NCI-H146 treated with DMSO at 0.1 percent for 48 hours (cell line): ENCODE measurements around the gene KRTAP10-6.
"Not testable (repeated sequence)": the region's sequence is repeated elsewhere in the genome, so short reads cannot be mapped to it uniquely, and the experiment has no call there.

ENCODE experiments used
- DNase-seq: peaks from one replicate; lab custom pipeline; 2025; ENCODE audit not compliant: unreplicated experiment; lab: John Stamatoyannopoulos, UW

KRTAP10-6 gene, protein sequence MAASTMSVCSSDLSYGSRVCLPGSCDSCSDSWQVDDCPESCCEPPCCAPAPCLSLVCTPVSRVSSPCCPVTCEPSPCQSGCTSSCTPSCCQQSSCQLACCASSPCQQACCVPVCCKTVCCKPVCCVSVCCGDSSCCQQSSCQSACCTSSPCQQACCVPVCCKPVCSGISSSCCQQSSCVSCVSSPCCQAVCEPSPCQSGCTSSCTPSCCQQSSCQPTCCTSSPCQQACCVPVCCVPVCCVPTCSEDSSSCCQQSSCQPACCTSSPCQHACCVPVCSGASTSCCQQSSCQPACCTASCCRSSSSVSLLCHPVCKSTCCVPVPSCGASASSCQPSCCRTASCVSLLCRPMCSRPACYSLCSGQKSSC

DNA sequence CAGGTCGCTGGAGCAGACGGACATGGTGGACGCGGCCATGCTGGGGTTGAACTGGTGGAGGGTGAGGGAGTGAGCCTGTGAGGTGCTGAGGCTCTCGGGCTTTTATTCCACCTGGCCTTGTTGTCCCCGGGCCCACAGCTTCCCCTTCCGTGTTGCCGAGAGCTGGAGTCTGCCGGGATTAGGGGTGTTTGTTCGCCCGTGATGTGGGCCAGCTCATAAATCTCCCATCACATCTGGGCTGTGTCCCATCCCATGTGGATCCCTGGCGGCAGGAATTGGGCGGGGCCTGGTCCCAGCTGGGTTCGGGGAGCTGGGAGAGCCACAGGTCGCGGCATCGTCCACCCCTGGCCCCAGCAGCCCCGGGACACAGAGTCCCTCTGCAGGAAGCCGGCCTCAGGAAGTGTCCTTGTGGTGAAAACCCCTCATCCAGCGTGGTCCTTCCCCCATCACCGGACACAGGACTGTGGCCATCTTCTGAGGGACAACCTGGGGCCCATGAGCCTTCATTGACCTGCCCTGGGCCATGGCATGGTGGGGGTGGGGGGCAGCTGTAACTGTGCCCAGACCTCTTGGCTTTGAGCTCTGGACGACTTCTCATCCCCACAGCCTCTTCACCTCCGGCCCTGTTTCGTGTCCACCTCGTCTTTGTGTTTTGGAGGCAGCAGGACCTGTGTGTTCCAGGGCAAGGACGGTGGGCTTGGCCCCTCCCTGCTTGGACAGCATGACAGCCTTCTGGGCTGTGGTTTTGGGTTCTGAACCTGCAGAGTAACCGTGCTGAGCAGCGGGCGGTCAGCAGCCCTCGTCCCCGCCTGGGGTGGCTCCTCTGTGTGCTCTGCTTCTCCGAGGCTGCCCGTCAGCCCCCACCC lies at the start of gene KRTAP10-6:
Gene KRTAP10-6, minus strand, starts transcription at position 60 of the 866 bp plus-strand sequence. Its CDS starts 21 bp downstream, at position 39.
- peak; percentile 9 for DNase-seq

- no peak for DNase-seq
Observed at GRCh38 chr21:44640761-44641160, 48.5 kb upstream of the KRTAP10-6 start.

DNA sequence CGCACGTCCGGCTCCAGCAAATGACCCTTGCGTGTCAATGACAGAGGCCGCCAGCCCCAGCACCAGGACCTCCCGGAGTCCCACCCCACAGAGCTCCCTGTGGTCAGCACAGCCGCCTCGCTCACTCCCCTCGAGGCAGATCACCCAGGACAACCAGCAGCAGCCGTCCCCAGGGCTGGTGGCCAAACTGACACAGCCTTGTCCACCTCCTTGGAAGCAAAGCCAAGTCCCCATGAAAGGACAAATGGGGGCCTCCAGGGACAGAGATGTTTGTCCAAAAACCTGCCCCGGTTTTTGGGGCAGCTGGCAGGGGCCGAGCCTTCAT lies 47.0 kb upstream of the KRTAP10-6 start:
- DNase-seq: no peak

DNA sequence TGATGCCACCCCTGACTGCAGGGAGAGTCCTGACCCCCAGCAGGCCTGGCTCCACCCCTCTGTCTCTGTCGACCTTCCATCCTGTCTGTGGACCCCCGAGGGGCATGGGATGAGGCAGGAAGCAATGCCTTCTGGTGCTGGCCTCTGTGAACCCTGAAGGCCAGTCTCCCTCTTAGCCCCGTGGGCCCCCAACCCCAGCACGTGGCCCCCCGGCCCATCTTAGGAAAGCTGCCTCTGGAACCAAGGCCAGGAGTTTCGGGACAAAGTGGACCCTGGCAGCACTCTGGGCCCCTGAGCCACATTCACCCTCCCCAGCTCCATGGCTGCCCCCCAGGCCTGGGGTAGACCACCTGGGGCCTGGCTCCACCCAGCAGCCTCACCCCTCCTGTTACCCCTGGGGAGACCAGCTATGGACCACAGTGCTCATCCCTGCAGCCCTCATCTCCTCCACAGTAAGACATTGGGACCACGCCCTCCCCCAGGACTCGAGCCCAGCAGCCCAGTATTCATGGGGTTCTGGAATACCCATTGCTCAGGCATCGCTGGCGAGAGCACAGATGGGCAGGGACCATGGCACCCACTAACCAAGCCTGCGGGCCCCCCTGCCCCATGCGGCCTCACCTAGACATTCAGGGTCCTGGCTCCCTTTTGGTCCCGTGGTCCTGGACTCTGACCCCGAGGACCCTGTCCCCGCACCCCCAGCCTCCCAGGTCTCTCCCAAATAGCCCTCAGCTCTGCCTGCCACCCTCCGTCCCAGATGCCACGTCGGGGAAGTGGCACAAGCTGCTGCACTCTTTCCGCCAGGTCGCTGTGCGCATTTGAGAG lies 46.4 kb upstream of the KRTAP10-6 start:
- not testable (repeated sequence) for DNase-seq

GRCh38 chr21:44637851-44638348 lies 45.6 kb upstream of the KRTAP10-6 start:
- not testable (repeated sequence) for DNase-seq

GRCh38 chr21:44637018-44637850 lies 44.9 kb upstream of the KRTAP10-6 start, which contains the start of gene KRTAP10-10:
Gene KRTAP10-10, plus strand, starts transcription at chr21:44637356. Its CDS starts 62 bp downstream, at chr21:44637418.
- DNase-seq: peak; percentile 18

DNA sequence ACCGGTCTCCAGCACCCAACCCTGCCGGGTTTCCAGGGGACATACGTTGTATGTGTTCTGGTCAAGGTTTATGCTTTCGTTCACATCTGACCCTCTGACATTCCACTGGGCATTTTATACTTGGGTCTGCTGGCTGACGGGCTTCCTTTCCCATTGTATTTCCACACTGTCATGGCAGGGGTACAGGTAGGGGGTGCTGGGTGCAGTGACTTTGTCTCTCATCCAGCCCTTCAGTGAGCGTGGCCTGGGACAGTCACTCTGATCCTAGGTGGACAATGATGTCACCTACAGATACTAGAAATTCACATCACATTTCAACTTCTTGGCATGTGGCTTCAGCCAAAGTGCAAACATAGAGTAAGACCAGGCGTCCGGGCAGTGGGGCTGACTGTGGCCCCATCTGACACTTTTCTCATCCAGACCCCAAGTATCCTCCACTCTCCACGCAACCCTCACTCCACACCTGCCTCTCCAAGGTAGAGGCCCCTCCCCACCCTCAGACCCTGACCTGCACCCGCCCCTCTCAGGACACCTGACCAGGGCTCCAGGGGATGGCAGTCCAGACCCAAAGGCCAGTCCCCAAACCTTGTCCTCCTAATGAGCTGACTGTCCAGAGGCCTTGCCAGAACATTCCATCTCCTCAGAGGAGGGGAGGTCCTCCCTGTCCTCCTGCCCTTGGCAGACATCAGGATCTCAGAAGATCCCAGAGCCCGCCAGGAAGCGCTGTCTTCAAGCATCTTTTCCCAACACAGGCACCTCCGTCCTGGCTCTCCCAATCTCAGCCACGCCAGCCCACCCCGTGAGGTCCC lies 44.1 kb upstream of the KRTAP10-6 start:
- no peak for DNase-seq

GRCh38 chr21:44632067-44632466 lies 39.8 kb upstream of the KRTAP10-6 start:
- no peak for DNase-seq

DNA sequence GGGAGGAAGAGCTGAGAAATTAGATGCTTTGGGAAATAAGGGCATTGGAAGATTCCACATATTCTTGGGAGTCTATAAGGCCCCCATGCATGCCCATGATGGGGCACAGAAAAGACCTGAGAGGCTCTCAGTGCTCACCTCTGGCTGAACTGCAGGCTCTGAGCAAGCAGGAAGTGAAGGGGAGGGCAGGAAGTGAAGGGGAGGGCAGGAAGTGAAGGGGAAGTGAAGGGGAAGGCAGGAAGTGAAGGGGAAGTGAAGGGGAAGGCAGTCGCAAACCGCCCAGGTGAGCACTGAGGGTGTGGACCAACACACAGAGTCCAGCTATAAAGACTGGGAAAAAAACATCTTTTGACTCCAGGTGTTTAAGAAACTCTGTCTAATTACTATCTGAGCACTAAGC lies 38.1 kb upstream of the KRTAP10-6 start:
- no peak for DNase-seq

GRCh38 chr21:44628707-44629391 lies 36.5 kb upstream of the KRTAP10-6 start:
- no peak for DNase-seq

DNA sequence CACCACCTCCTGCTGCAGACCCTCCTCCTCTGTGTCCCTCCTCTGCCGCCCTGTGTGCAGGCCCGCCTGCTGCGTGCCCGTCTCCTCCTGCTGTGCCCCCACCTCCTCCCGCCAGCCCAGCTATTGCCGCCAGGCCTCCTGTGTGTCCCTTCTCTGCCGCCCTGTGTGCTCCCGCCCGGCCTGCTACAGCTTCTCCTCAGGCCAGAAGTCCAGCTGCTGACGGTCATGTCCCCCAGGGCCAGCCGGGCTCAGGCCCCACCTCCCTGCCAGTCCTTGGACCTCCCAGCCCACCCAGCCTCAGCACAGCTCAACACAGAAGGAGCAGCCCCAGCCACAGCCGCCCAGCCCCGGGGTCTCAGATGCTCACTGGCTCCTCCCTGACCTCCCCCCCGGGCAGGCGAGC lies 35.5 kb upstream of the KRTAP10-6 start:
- DNase-seq: not testable (repeated sequence)

GRCh38 chr21:44627181-44627822 lies 35.0 kb upstream of the KRTAP10-6 start:
- DNase-seq: peak; percentile 54

GRCh38 chr21:44626673-44627143 lies 34.4 kb upstream of the KRTAP10-6 start, which contains the start of gene KRTAP10-9:
Gene KRTAP10-9, plus strand, starts transcription at chr21:44627093. Its CDS starts 79 bp downstream, at chr21:44627172.
- peak; percentile 54 for DNase-seq

GRCh38 chr21:44626262-44626661 lies 34.0 kb upstream of the KRTAP10-6 start:
- no peak for DNase-seq

- no peak for DNase-seq
Observed at GRCh38 chr21:44625756-44626155, 33.5 kb upstream of the KRTAP10-6 start.

DNA sequence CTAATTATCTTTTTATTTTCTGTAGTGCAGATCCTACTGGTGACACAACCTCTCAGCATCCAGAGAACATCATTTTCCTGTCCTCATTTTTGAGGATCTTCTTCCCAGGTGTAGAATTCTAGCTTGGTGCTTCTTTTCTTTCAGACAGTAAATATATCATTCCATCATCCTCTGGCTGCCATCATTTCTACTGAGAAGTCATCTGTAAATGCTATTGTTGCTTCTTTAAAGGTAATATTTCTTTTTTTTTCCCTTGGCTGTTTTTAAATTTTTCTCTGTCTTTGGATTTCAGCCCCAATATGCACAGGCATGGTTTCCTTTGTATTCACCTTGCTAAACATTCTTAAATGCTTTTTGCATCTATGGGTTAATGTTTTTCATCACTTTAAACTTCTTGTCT lies 31.3 kb upstream of the KRTAP10-6 start:
- no peak for DNase-seq

DNA sequence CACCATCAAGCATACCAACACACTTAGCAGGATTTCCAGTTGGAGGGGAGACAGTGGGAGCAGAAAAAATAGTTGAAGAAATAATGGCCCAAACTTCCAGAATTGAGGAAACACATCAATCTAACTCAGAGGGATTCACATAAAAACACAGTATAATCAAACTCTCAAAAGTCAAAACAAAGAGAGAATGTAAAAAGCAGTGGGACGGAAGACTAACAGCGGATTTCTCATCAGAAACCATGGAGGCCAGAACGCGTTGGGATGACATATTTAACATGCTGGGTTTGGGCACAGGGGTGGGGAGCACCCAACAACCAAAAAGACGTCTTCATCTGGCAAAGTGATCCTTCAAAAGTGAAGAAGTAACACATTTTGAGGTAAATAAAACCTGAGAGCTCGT lies 27.6 kb upstream of the KRTAP10-6 start:
- no peak for DNase-seq

- DNase-seq: no peak
Observed at GRCh38 chr21:44618909-44619308, 26.6 kb upstream of the KRTAP10-6 start.
